NCI-H1105 treated with DMSO at 0.1 percent for 48 hours (cell line): ENCODE measurements around the gene ETF1.
"Not testable (repeated sequence)": the region's sequence is repeated elsewhere in the genome, so short reads cannot be mapped to it uniquely, and the experiment has no call there.

Experiments used
- DNase-seq: peaks from one replicate; lab custom pipeline; 2025; lab: John Stamatoyannopoulos, UW

ETF1 gene

DNA sequence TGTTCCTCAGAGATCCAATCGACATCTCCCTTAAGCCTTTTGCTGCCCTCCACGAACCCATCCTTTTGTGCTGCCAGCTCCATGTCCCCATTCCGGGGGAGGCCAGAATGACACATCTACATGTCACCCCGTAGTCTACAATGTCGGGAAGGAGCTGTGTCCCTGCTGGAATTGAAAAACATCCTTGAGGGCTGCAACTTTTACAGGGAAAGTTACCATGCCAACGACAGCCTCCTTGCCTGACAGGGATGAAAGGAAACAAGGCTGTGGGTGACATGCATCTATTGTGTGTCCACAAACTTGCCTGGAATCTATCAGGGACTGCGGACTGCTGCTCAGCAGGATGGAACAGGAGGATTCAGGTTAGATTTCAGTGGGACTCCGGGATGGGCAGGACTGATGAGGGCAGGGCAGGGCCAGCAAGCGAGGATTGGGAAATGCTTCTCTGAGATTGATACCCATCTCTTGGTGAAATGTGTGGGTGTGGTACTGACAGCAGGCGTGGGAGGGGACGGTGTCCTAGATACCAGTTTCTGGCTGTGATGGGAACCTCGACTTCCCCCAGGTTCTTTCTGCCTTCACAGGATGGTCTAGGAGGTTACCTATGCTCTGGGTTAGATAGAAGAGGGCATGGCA is 52.3 kb downstream of the ETF1 start:
- DNase-seq, result no peak

GRCh38 chr5:138489683-138490061 is 53.4 kb downstream of the ETF1 start:
- DNase-seq, result no peak

GRCh38 chr5:138488481-138488945 is 54.5 kb downstream of the ETF1 start:
- no peak for DNase-seq

DNA sequence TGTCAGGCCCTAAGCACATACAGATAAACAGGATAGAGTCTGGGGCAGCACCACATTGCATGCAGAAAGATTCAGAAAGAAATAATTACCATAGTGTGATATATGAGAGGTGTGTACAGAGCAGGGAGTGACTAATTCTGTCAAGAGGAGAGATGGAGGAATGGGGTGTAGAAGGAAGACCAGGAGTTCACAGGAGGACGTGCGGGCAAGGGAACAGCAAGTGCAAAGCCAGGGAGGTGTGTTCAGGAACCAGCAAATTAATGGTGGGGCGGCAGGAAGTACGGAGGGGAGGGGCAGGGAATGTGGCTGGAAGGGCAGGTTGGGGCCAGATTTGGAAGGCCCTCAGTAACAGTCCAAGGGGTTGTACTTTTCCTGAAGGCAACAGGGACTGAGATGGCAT is 60.4 kb downstream of the ETF1 start:
- DNase-seq, result no peak

DNA sequence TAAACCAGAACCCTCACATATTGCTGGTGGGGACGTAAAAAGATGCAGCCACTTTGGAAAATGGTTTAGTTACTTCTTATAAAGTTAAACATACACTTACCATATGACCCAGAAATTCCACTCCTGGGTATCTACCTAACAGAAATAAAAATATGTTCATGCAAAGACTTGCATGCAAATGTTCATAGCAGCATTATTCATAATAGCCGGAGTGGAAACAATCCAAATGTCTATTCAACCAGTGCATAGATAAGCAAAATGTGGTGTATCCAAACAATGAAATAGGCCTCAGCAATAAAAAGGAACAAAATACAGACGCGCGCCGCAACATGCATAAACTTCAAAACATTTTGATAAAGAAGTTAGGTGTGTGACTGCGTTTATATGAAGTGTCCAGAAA is 66.1 kb downstream of the ETF1 start:
- DNase-seq, result no peak

DNA sequence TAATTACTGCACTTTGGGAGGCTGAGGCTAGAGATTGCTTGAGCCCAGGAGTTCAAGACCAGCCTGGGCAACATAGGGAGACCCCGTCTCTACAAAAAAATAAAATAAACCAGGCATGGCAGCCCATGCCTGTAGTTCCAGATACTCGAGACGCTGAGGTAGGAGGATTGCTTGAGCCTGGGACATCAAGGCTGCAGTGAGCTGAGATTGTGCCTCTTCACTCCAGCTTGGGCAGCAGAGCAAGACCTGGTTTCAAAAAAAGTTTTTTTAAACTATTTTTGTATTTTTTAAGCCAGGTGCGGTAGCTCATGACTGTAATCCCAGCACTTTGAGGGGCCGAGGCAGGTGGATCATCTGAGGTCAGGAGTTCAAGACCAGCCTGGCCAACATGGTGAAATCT is 69.9 kb downstream of the ETF1 start:
- DNase-seq, result not testable (repeated sequence)

- DNase-seq, result no peak
Observed at GRCh38 chr5:138472353-138472752, 70.7 kb downstream of the ETF1 start.

GRCh38 chr5:138471052-138471361 is 72.0 kb downstream of the ETF1 start:
- DNase-seq, result no peak

- no peak for DNase-seq
Observed at GRCh38 chr5:138470322-138471051, 72.5 kb downstream of the ETF1 start.

DNA sequence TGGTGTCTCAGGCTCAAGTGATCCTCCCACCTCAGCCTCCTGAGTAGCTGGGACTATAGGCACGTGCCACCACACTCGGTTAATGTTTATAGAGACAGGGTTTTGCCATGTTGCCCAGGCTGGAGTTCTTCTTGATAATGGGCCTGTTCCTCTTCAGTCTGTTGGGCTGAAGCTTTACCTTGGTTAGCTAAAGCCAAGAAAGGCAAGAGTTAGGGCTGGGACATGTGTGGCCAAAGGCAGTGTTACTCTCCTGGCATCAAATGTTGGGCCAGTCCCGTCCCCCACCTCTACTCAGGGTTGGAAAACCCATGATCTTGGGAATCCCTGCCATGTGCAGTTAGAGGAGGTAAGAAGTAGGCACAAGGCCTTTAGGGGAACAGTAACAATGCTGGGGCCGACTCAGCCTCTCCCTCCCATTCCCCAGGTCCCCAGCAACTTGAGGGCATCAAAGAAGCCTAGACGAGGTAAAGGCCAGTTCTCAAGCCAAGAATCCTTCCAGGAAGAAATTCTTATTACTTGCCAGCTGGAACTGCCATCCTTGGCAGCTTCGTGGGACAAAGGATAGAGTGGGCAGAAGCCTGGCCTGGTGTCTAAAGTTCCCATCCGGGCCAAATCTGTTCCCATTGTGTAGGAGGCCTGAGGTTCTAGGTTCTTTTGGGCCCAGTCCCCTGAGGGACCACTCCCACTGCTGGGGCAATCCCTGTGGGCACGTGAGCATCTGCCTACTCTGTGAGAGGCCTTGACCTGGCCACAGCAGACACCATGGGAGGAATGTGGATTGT is 73.3 kb downstream of the ETF1 start:
- no peak for DNase-seq

- no peak for DNase-seq
Observed at GRCh38 chr5:138468966-138469539, 74.0 kb downstream of the ETF1 start.

DNA sequence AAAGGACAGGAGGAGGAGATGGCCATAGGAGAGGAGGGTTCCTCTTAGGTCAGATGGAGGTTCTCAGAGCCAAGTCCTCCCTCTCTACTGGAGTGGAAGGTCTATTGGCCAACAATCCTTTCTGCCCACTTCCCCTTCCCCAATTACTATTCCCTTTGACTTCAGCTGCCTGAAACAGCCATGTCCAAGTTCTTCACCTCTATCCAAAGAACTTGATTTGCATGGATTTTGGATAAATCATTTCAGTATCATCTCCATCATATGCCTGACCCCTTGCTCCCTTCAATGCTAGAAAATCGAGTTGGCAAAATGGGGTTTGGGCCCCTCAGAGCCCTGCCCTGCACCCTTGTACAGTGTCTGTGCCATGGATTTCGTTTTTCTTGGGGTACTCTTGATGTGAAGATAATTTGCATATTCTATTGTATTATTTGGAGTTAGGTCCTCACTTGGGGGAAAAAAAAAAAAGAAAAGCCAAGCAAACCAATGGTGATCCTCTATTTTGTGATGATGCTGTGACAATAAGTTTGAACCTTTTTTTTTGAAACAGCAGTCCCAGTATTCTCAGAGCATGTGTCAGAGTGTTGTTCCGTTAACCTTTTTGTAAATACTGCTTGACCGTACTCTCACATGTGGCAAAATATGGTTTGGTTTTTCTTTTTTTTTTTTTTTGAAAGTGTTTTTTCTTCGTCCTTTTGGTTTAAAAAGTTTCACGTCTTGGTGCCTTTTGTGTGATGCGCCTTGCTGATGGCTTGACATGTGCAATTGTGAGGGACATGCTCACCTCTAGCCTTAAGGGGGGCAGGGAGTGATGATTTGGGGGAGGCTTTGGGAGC is 74.7 kb downstream of the ETF1 start:
- DNase-seq, result no peak

- DNase-seq, result no peak
Observed at GRCh38 chr5:138467711-138468132, 75.3 kb downstream of the ETF1 start.

- no peak for DNase-seq
Observed at GRCh38 chr5:138466900-138467710, 75.9 kb downstream of the ETF1 start.

DNA sequence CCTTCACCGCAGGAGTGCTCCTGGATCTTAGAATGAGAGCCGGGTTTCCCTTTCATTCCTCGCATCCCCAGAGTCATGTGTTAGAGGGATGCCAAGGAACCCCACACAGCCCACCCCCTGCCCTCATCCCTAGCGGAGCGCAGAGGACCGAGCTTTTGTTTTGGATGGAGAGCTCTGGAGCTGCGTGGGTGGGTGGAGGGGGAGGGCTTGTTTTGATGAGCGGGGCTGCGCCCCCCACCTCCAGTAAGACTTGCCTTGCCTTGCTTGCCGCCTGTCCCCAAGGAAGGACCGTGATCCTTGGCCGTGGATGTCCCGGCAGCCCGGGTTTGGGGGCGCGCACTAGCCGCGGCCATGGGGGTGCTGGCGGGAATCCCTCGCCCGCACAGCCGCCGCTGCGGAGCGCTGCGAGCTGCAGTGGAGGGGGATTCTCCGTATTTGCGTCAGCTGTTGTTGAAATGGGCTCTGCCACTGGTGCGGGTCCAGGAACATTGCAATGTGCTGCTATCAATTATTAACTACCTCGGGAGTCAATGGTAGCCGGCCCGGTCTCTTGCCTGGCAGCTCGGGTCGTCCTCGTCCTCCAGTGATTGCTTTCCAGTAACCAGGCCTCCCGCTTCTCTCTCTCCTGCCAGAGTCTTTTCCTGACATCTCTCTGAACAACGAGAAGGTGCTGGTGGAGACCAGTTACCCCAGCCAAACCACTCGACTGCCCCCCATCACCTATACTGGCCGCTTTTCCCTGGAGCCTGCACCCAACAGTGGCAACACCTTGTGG is 76.7 kb downstream of the ETF1 start:
- no peak for DNase-seq

DNA sequence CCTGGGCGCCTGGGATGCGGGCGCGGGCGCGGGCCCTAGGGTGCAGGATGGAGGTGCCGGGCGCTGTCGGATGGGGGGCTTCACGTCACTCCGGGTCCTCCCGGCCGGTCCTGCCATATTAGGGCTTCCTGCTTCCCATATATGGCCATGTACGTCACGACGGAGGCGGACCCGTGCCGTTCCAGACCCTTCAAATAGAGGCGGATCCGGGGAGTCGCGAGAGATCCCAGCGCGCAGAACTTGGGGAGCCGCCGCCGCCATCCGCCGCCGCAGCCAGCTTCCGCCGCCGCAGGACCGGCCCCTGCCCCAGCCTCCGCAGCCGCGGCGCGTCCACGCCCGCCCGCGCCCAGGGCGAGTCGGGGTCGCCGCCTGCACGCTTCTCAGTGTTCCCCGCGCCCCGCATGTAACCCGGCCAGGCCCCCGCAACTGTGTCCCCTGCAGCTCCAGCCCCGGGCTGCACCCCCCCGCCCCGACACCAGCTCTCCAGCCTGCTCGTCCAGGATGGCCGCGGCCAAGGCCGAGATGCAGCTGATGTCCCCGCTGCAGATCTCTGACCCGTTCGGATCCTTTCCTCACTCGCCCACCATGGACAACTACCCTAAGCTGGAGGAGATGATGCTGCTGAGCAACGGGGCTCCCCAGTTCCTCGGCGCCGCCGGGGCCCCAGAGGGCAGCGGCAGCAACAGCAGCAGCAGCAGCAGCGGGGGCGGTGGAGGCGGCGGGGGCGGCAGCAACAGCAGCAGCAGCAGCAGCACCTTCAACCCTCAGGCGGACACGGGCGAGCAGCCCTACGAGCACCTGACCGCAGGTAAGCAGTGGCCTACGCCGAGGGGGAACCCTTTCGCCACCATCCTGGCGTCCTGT is 77.5 kb downstream of the ETF1 start, which contains the start of gene EGR1:
Gene EGR1 (plus strand): TSS at position 219 of the 864 bp plus-strand sequence. CDS start 283 bp downstream, at position 502.
- DNase-seq, result peak; percentile 77

DNA sequence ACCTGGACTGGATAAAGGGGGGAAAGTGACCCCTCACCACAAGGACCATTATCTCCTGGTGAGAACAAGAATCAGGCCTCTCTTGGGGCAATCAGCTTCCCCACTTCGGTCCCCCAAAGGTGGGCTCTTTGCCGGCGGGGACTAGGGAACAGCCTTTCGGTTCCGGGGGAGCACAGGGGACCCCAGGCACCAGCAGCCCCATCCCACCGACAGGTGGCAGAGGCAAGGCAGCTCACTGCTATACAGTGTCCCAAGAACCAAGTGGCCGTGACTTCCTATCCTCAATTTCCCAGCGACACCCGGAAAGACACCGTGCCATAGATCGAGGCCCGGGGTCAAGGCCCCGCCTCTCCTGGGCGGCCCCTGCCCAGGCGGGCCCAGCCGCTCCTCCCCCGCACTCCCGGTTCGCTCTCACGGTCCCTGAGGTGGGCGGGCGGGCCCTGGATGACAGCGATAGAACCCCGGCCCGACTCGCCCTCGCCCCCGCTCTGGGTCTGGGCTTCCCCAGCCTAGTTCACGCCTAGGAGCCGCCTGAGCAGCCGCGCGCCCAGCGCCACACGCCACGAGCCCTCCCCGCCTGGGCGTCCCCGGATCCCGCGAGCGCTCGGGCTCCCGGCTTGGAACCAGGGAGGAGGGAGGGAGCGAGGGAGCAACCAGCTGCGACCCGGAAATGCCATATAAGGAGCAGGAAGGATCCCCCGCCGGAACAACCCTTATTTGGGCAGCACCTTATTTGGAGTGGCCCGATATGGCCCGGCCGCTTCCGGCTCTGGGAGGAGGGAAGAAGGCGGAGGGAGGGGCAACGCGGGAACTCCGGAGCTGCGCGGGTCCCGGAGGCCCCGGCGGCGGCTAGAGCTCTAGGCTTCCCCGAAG is 78.4 kb downstream of the ETF1 start:
- peak; percentile 91 for DNase-seq

- DNase-seq, result peak; percentile 85
Observed at GRCh38 chr5:138464008-138464387, 79.0 kb downstream of the ETF1 start.
